Trophoblast cell (in vitro differentiated cells and primary cell): Measurements from ENCODE around the gene MTREX.

ENCODE experiments used
- DNase-seq, 2 donors: peaks; one replicate each; pipeline ENCODE4 v3.0.0-alpha.2; 2016
- H2AFZ ChIP-seq: 2 replicates; pipeline ENCODE4 v1.6.1; 2013; ENCODE audit warnings: low read length, moderate library complexity, mild to moderate bottlenecking; ENCODE audit not compliant: insufficient read depth, poor library complexity
- H2AK5ac ChIP-seq: 2 replicates; pipeline ENCODE4 v1.6.1; 2013; ENCODE audit warnings: mild to moderate bottlenecking, low read length
- H2BK120ac ChIP-seq: 2 replicates; pipeline ENCODE4 v1.6.1; 2013; ENCODE audit warnings: low read length, mild to moderate bottlenecking, moderate library complexity; ENCODE audit not compliant: insufficient read depth, poor library complexity
- H2BK12ac ChIP-seq: 2 replicates; pipeline ENCODE4 v1.6.1; 2013; ENCODE audit warnings: mild to moderate bottlenecking, low read length, moderate library complexity
- H2BK5ac ChIP-seq: 2 replicates; pipeline ENCODE4 v1.6.1; 2013; ENCODE audit warnings: low read length, low read depth, moderate library complexity, mild to moderate bottlenecking; ENCODE audit not compliant: poor library complexity
- H3K14ac ChIP-seq: 2 replicates; pipeline ENCODE4 v1.6.1; 2013; ENCODE audit warnings: mild to moderate bottlenecking, low read length
- H3K18ac ChIP-seq: 2 replicates; pipeline ENCODE4 v1.6.1; 2013; ENCODE audit warnings: mild to moderate bottlenecking, low read length
- H3K23ac ChIP-seq: 2 replicates; pipeline ENCODE4 v1.6.1; 2013; ENCODE audit warnings: low read length
- H3K27ac ChIP-seq: 2 replicates; pipeline ENCODE4 v1.5.1; 2013; ENCODE audit warnings: low read depth, mild to moderate bottlenecking, inconsistent platforms, low read length, moderate library complexity
- H3K27me3 ChIP-seq: 2 replicates; pipeline ENCODE4 v1.6.1; 2013; ENCODE audit warnings: inconsistent platforms, mild to moderate bottlenecking, low read length, moderate library complexity; ENCODE audit not compliant: insufficient read depth
- H3K36me3 ChIP-seq, 2 experiments: 1 replicate in 1 of 2; 2 replicates in 1 of 2; pipeline ENCODE4 v1.6.1; 2013; ENCODE audit warnings: low read length in 2 of 2, mild to moderate bottlenecking in 2 of 2, moderate library complexity in 1 of 2; ENCODE audit not compliant: insufficient read depth in 2 of 2, control insufficient read depth in 1 of 2
- H3K4ac ChIP-seq: 2 replicates; pipeline ENCODE4 v1.6.1; 2013; ENCODE audit warnings: low read depth, mild to moderate bottlenecking, low read length, moderate library complexity
- H3K4me1 ChIP-seq, 2 experiments: 1 replicate in 1 of 2; 2 replicates in 1 of 2; pipeline ENCODE4 v1.6.1; 2013; ENCODE audit warnings: low read length in 2 of 2, mild to moderate bottlenecking in 2 of 2, moderate library complexity in 1 of 2; ENCODE audit not compliant: insufficient read depth in 2 of 2, control insufficient read depth in 1 of 2
- H3K4me2 ChIP-seq: 2 replicates; pipeline ENCODE4 v1.6.1; 2013; ENCODE audit warnings: inconsistent platforms, mild to moderate bottlenecking, low read length, moderate library complexity
- H3K4me3 ChIP-seq: 2 replicates; pipeline ENCODE4 v1.5.1; 2013; ENCODE audit warnings: mild to moderate bottlenecking, low read depth, low read length, inconsistent platforms
- H3K79me1 ChIP-seq: one replicate; pipeline ENCODE4 v1.6.1; 2013; ENCODE audit warnings: low read length
- H3K79me2 ChIP-seq: 2 replicates; pipeline ENCODE4 v1.6.1; 2013; ENCODE audit warnings: low read length, mild to moderate bottlenecking; ENCODE audit not compliant: control insufficient read depth, insufficient read depth, poor library complexity
- H3K9ac ChIP-seq: 2 replicates; pipeline ENCODE4 v1.6.1; 2013; ENCODE audit warnings: mild to moderate bottlenecking, low read length
- H3K9me3 ChIP-seq: 2 replicates; pipeline ENCODE4 v1.6.1; 2013; ENCODE audit warnings: low read depth, mild to moderate bottlenecking, control low read depth, inconsistent platforms, low read length; ENCODE audit not compliant: insufficient read depth
- H4K12ac ChIP-seq: 2 replicates; pipeline ENCODE4 v1.6.1; 2013; ENCODE audit warnings: low read depth, mild to moderate bottlenecking, low read length, moderate library complexity
- H4K8ac ChIP-seq: 2 replicates; pipeline ENCODE4 v1.6.1; 2013; ENCODE audit warnings: low read depth, mild to moderate bottlenecking, low read length, moderate library complexity
- H4K91ac ChIP-seq: one replicate; pipeline ENCODE4 v1.6.1; 2013; ENCODE audit warnings: low read depth, mild to moderate bottlenecking, low read length, moderate library complexity
- WGBS: extraction: QIAGEN DNeasy Blood & Tissue Kit; methylation state at CpG from one replicate; pipeline ENCODE4 v1.1.7; 2013; ENCODE audit warnings: missing lambda C conversion rate; ENCODE audit not compliant: insufficient read length, insufficient coverage; ENCODE audit errors: extremely low coverage; 5-methylcytosine and 5-hydroxymethylcytosine counted together

MTREX gene

GRCh38 chr5:55416306-55416705 is 108.5 kb downstream of the MTREX start:
- Histone ChIP-seq H2AK5ac (no peak overlapping the region), H3K36me3 (peaks cover 3 to 8% of the 10 kb centered on the region in 2 experiments), H2BK120ac (no peak overlapping the region), H3K79me1 (peaks cover 2% of the 10 kb centered on the region), H3K4me3 (no peak overlapping the region), H3K9ac (no peak overlapping the region), H2AFZ (no peak overlapping the region), H4K8ac (no peak overlapping the region), H3K9me3 (no peaks in the 10 kb centered on the region), H3K79me2 (no peaks in the 10 kb centered on the region), H2BK12ac (no peak overlapping the region), H3K4ac (no peak overlapping the region), H3K4me2 (no peak overlapping the region), H3K4me1 (peaks cover 2 to 5% of the 10 kb centered on the region in 2 experiments), H3K27me3 (no peaks in the 10 kb centered on the region), H3K18ac (no peak overlapping the region), H2BK5ac (no peak overlapping the region), H3K27ac (no peak overlapping the region), H4K91ac (no peak overlapping the region), H3K14ac (no peak overlapping the region), H4K12ac (no peak overlapping the region), H3K23ac (no peak overlapping the region)
- no peak for DNase-seq

DNA sequence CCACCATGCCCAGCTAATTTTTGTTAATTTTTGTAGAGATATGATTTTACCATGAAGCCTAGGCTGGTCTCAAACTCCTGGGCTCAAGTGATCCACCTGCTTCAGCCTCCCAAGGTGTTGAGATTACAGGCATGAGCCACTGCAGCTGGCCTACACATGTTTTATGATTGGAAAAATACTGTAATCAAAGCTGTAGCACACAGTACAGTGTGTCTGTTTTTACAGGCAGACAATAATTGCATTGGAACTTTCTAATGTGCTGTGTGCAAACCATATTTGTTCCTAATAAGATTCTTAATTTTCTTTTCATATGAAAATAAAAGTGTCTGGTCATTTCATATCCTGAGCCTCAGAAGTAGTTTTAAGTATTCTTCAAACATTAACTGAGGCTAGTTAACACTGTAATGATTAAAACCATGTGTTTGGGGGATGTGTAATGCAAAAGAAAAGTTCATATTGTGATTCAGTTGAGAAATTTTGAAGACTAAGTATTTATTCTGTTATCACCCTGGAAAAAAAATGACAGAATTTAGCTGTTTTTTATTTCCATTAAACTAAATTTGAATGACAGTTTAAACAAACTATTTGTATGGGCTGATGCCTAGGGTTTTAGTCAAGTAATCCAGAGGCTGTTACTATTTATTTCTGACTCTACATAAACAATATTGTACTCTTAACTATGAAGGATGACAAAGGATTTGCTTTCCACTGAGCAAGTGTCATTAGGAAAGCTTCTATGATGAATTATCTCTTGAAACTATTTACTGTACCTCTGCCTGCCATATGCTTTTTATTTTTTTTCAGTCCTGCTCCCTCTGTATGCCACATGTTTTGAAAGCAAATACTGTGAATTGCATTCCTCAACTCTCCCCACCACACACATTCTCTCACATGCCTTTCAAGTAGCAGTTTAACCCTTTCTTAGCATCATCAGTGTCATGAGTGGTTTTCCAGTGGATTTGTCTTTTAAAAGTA is 111.5 kb downstream of the MTREX start:
- no peak for DNase-seq
- Histone ChIP-seq H3K27ac (no peak overlapping the region), H3K9ac (no peak overlapping the region), H3K14ac (no peak overlapping the region), H3K4me3 (no peak overlapping the region), H3K18ac (no peak overlapping the region), H3K4me2 (no peak overlapping the region), H3K36me3 (peaks cover 11 to 24% of the 10 kb centered on the region in 2 experiments), H3K4me1 (peaks cover 2 to 5% of the 10 kb centered on the region in 2 experiments), H3K27me3 (no peaks in the 10 kb centered on the region), H3K9me3 (no peaks in the 10 kb centered on the region), H3K4ac (no peak overlapping the region), H3K79me1 (peaks cover 2% of the 10 kb centered on the region), H4K8ac (peak overlapping the region; percentile 38), H3K23ac (no peak overlapping the region), H2BK12ac (no peak overlapping the region), H2BK5ac (no peak overlapping the region), H2BK120ac (no peak overlapping the region), H2AFZ (no peak overlapping the region), H3K79me2 (no peaks in the 10 kb centered on the region), H4K12ac (no peak overlapping the region), H2AK5ac (peak overlapping the region; percentile 46), H4K91ac (no peak overlapping the region)

DNA sequence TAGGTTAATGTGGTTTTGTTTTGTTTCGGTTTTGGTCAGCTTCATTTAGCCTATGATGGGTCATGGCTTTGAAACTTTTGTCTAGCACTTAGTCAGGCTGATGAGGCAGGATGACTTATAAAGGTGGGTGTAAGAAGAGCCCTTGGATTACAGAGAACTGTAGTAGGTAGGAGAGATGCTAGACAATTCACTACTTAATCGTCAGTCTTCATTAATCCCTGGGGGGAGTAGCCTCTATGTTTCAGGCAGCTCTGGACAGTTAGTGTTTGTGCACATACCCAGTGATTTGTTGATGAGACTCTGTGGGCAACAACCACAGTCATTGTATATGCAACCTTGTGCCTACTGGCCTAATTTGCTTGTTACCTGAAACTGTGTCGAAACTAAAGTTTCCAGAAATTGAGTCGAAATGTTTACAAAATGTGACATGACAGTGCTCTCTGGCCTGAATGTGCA is 113.3 kb downstream of the MTREX start:
- H2BK120ac ChIP-seq: no peak overlapping the region
- DNase-seq: no peak
- peaks cover 2% of the 10 kb centered on the region for H3K79me1 ChIP-seq
- no peak overlapping the region for H4K91ac ChIP-seq
- no peak overlapping the region for H3K23ac ChIP-seq
- no peak overlapping the region for H2AK5ac ChIP-seq
- peaks cover 2 to 5% of the 10 kb centered on the region in 2 experiments for H3K4me1 ChIP-seq
- H3K27me3 ChIP-seq: no peaks in the 10 kb centered on the region
- H3K4ac ChIP-seq: no peak overlapping the region
- no peaks in the 10 kb centered on the region for H3K9me3 ChIP-seq
- no peaks in the 10 kb centered on the region for H3K79me2 ChIP-seq
- no peak overlapping the region for H4K12ac ChIP-seq
- peaks cover 15 to 33% of the 10 kb centered on the region in 2 experiments for H3K36me3 ChIP-seq
- no peak overlapping the region for H2BK5ac ChIP-seq
- no CpG with 5 or more reads among the region's 4 CpGs for WGBS
- no peak overlapping the region for H3K4me3 ChIP-seq
- no peak overlapping the region for H2AFZ ChIP-seq
- no peak overlapping the region for H3K14ac ChIP-seq
- no peak overlapping the region for H3K9ac ChIP-seq
- no peak overlapping the region for H3K27ac ChIP-seq
- H3K4me2 ChIP-seq: no peak overlapping the region
- no peak overlapping the region for H4K8ac ChIP-seq
- H2BK12ac ChIP-seq: no peak overlapping the region
- no peak overlapping the region for H3K18ac ChIP-seq

DNA sequence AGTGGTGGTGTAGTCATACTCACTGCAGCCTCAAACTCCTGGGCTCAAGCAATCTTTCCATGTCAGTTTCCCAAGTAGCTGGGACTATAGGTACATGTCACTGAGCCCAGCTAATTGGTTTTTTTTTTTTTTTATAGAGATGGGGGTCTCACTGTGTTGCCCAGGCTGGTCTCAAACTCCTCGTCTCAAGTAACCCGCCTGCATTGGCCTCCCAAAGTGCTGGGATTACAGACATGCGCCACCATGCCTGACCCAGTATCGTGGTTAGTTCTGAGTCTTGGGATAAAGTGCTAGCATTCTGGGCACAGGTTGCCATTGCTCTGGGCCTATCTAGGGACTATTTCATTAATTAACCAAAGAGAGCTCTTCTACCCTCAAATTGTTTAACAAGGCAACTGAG is 118.7 kb downstream of the MTREX start:
- Histone ChIP-seq H3K14ac (no peak overlapping the region), H3K27ac (no peak overlapping the region), H2AK5ac (no peak overlapping the region), H2BK5ac (no peak overlapping the region), H2BK12ac (no peak overlapping the region), H3K27me3 (no peaks in the 10 kb centered on the region), H3K4me3 (no peak overlapping the region), H3K79me2 (no peaks in the 10 kb centered on the region), H4K91ac (no peak overlapping the region), H3K9me3 (peaks cover 8% of the 10 kb centered on the region), H2AFZ (no peak overlapping the region), H2BK120ac (no peak overlapping the region), H3K4ac (no peak overlapping the region), H3K36me3 (peaks cover 24 to 50% of the 10 kb centered on the region in 2 experiments), H4K8ac (no peak overlapping the region), H3K4me1 (peaks cover 7 to 9% of the 10 kb centered on the region in 2 experiments), H3K23ac (no peak overlapping the region), H3K18ac (no peak overlapping the region), H3K9ac (no peak overlapping the region), H4K12ac (no peak overlapping the region), H3K79me1 (no peaks in the 10 kb centered on the region), H3K4me2 (no peak overlapping the region)
- DNase-seq: no peak
- WGBS: no CpG with 5 or more reads among the region's 4 CpGs
